Activated T-helper 1 cell treated with anti-CD3 and anti-CD28 coated beads, Interleukin-2, amount 50 U/mL, for 16 hours (primary cell): ENCODE data around the gene ZNF800.

Experiments
- DNase-seq, 2 donors: peaks; one replicate each; pipeline ENCODE4 v3.0.0-alpha.2; 2020; ENCODE audit warnings: low read depth in 1 of 2, low spot score in 1 of 2

Gene ZNF800

GRCh38 chr7:127390817-127391590 lies 1.5 kb downstream of the ZNF800 start:
- DNase-seq: no peak

GRCh38 chr7:127390186-127390816 lies 2.2 kb downstream of the ZNF800 start:
- DNase-seq: no peak

GRCh38 chr7:127389321-127389720 lies 3.2 kb downstream of the ZNF800 start:
- DNase-seq: no peak

GRCh38 chr7:127387974-127388373 lies 4.5 kb downstream of the ZNF800 start:
- no peak for DNase-seq

- no peak for DNase-seq
Observed at GRCh38 chr7:127383123-127383835, 9.2 kb downstream of the ZNF800 start.

- no peak for DNase-seq
Observed at GRCh38 chr7:127382301-127383085, 10.0 kb downstream of the ZNF800 start.

- no peak for DNase-seq
Observed at GRCh38 chr7:127380479-127380878, 12.0 kb downstream of the ZNF800 start.

- no peak for DNase-seq
Observed at GRCh38 chr7:127379642-127380041, 12.9 kb downstream of the ZNF800 start.

- DNase-seq: no peak
Observed at GRCh38 chr7:127378537-127378936, 14.0 kb downstream of the ZNF800 start.

- no peak for DNase-seq
Observed at GRCh38 chr7:127377425-127377824, 15.1 kb downstream of the ZNF800 start.

- DNase-seq: no peak
Observed at GRCh38 chr7:127375631-127376030, 16.9 kb downstream of the ZNF800 start.

GRCh38 chr7:127367679-127368078 lies 24.8 kb downstream of the ZNF800 start:
- no peak for DNase-seq

- DNase-seq: no peak
Observed at GRCh38 chr7:127366680-127367079, 25.8 kb downstream of the ZNF800 start.

- no peak for DNase-seq
Observed at GRCh38 chr7:127365957-127366315, 26.6 kb downstream of the ZNF800 start.

- no peak for DNase-seq
Observed at GRCh38 chr7:127365164-127365956, 27.1 kb downstream of the ZNF800 start.

GRCh38 chr7:127362364-127363027 lies 30.0 kb downstream of the ZNF800 start:
- DNase-seq: no peak

- no peak for DNase-seq
Observed at GRCh38 chr7:127361736-127362135, 30.8 kb downstream of the ZNF800 start.

GRCh38 chr7:127359011-127359410 lies 33.5 kb downstream of the ZNF800 start:
- DNase-seq: no peak

GRCh38 chr7:127353897-127354296 lies 38.6 kb downstream of the ZNF800 start:
- no peak for DNase-seq

- DNase-seq: no peak
Observed at GRCh38 chr7:127350586-127350985, 41.9 kb downstream of the ZNF800 start.
